Measurements from ENCODE around the gene CDK14. TPM values are rescaled to one million over a fixed set of nuclear protein-coding genes. Genes with fewer than 3 reads are reported as not detected.

The CDK14 gene
- total RNA-seq, 4 donors from 2014 or later: 3.3 to 61.6 (median 38.7) TPM

GRCh38 chr7:91019686-91020385 lies 423.7 kb downstream of the CDK14 start:
- H3K9me3 ChIP-seq: no peaks in the 10 kb centered on the region
- no peak for TF ChIP-seq POLR2A (IDR thresholded peaks at IDR 0.05)
- no peak for TF ChIP-seq CTCF (IDR thresholded peaks at IDR 0.05)
- DNase-seq: no peak
- H3K4me3 ChIP-seq: no peak overlapping the region
- intact Hi-C loops (cut with DNase I; ENCODE audit: low total_unique reads): no loop called here
- no peaks in the 10 kb centered on the region for H3K4me1 ChIP-seq
- H3K36me3 ChIP-seq: no peaks in the 10 kb centered on the region
- no peaks in the 10 kb centered on the region for H3K27me3 ChIP-seq
- H3K27ac ChIP-seq: no peak overlapping the region

GRCh38 chr7:91020636-91021385 lies 424.7 kb downstream of the CDK14 start:
- H3K36me3 ChIP-seq: no peaks in the 10 kb centered on the region
- no peaks in the 10 kb centered on the region for H3K9me3 ChIP-seq
- intact Hi-C loops (cut with DNase I; ENCODE audit: low total_unique reads): no loop called here
- H3K4me1 ChIP-seq: no peaks in the 10 kb centered on the region
- no peak overlapping the region for H3K4me3 ChIP-seq
- DNase-seq: no peak
- no peaks in the 10 kb centered on the region for H3K27me3 ChIP-seq
- TF ChIP-seq POLR2A (IDR thresholded peaks at IDR 0.05) (no peak), CTCF (IDR thresholded peaks at IDR 0.05) (no peak)
- no peak overlapping the region for H3K27ac ChIP-seq

- TF ChIP-seq CTCF (IDR thresholded peaks at IDR 0.05) (no peak), POLR2A (IDR thresholded peaks at IDR 0.05) (no peak)
- Histone ChIP-seq H3K4me1 (no peaks in the 10 kb centered on the region), H3K36me3 (no peaks in the 10 kb centered on the region), H3K4me3 (no peak overlapping the region), H3K9me3 (no peaks in the 10 kb centered on the region), H3K27me3 (no peaks in the 10 kb centered on the region), H3K27ac (no peak overlapping the region)
- intact Hi-C loops (cut with DNase I; ENCODE audit: low total_unique reads): no loop called here
- no peak for DNase-seq
These were observed 425.8 kb downstream of the CDK14 start for GRCh38 chr7:91021956-91022355.

- no peaks in the 10 kb centered on the region for H3K9me3 ChIP-seq
- DNase-seq: no peak
These were observed 429.8 kb downstream of the CDK14 start for GRCh38 chr7:91025906-91026390.

More at GRCh38 chr7:91025906-91026390, 429.8 kb downstream of the CDK14 start:
- no peaks in the 10 kb centered on the region for H3K27me3 ChIP-seq
- no peaks in the 10 kb centered on the region for H3K4me1 ChIP-seq
- TF ChIP-seq CTCF (IDR thresholded peaks at IDR 0.05): no peak
- no peak for TF ChIP-seq POLR2A (IDR thresholded peaks at IDR 0.05)
- no peak overlapping the region for H3K27ac ChIP-seq
- intact Hi-C loops (cut with DNase I; ENCODE audit: low total_unique reads): no loop called here
- no peaks in the 10 kb centered on the region for H3K36me3 ChIP-seq
- no peak overlapping the region for H3K4me3 ChIP-seq
